Stimulated activated CD4-positive, alpha-beta T cell treated with anti-CD3 and anti-CD28 coated beads, Interleukin-12 subunit alpha, Interleukin-12 subunit beta, amount 100 ng/mL, for 48 hours (primary cell): Measurements from ENCODE around the gene POFUT1.
"Not testable (repeated sequence)": the region's sequence is repeated elsewhere in the genome, so short reads cannot be mapped to it uniquely, and the experiment has no call there.

Experiments
- DNase-seq, 3 donors: peaks; one replicate each; pipeline ENCODE4 v3.0.0-alpha.2; 2020; ENCODE audit warnings: low read depth in 2 of 3, low spot score in 1 of 3

The POFUT1 gene

DNA sequence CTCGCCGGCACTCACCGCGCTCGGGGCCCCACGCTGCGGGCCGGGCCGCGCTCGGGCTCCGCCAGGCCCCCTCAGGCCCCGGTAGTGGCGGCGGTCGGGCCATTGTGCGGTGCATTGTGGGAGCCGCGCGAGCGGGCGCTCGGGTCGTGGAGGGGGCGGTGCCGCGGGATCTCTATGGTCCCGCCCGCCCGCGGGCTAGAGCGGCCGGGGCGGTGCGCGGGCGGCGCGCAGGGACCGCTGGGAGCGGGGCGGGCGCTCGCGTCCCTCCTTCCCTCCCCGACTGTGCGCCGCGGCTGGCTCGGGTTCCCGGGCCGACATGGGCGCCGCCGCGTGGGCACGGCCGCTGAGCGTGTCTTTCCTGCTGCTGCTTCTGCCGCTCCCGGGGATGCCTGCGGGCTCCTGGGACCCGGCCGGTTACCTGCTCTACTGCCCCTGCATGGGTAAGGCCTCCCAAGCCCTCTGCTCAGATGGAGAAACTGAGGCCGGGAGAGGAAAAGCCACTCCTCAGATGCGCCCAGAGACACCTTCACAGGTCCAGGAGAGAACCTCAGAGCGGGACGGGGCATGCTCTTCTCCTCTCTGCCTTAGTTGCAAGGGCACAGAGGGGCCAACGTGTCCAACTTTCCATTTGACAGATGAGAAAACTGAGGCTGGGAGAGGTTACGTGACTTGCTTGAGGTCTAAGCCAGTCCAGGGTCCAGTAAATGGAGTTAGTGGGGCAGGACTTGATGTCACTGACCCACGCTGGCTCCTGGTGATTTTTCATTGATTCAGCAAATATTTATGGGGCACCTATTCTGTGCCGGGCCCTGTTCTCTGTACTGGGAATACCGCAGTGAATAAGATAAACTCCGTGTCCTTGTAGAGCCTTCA is at the start of gene POFUT1, which contains the start of gene PLAGL2:
POFUT1 (plus strand) TSS at position 255 of the 873 bp plus-strand sequence; CDS start at position 317, 62 bp downstream.
PLAGL2 (minus strand) TSS at position 118 of the 873 bp plus-strand sequence. CDS start 5,565 bp downstream, outside the sequence.
- peak; percentile 81 to 90 (median 89) for DNase-seq

DNA sequence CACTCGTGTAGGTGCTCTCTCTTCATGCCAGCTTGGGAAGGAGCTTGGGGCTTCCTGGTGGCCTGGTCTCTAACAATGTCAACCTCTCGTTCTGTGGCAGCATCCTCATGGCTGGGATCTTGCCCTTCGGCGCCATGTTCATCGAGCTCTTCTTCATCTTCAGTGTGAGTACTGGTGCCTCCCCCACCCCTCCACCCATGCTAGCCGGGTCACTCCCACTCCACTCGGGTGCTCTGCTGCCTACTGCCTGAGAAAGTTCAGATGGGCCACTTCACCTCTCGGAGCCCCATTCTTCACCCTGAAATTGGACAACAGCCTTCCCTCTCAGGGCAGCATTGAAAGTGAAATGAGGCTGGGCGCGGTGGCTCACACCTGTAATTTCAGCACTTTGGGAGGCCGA is 49.3 kb upstream of the POFUT1 start:
- DNase-seq = no peak

DNA sequence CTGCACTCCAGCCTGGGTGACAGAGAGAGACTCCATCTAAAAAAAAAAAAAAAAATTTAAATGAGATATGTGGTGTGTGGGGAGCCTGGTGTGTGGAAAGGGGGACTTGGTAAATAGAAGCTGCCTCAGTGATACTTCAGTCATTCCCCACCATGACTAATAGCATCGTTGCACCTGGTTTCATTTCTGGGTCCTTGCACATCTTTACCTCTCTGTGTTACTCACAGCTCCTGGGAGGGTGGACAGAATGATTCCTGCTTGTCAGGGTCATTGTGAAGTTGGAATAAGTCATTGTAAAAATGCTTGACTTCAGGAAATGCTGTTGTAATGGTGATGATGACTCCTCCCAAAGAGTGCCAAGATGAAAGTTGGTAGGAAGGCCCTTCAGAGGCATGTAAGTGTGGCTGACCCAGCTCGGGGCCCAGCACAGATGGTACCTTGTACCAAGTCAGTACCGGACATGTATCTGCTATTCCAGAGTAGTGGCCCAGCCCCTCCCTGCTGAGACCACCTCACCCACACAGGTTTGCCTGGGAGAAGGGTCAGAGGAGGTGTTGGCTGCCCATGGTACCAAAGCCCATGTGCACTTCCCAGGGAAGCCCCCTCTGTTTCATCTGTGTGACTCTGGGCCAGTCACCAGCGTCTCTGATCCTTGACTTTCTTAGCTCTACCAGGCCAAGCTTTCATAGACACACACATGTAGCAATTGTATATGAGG is 48.6 kb upstream of the POFUT1 start:
- DNase-seq = no peak

DNA sequence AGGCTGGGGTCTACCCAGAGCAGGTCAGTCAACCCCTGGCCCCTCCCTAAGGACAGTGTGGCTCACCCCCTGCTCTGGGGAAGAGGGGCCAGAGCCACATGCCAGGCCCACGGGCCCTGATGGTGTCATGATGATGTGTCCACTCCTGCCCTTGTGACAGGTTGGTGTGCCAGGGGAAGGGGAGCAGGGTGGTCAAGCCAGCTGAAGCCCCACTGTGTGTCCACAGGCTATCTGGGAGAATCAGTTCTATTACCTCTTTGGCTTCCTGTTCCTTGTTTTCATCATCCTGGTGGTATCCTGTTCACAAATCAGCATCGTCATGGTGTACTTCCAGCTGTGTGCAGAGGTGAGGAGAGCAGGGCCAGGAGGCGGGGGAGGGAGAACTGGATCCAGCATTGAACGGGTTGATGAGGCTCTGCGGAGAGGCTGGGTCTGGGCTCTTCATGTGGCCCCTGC is 47.9 kb upstream of the POFUT1 start:
- DNase-seq = no peak

DNA sequence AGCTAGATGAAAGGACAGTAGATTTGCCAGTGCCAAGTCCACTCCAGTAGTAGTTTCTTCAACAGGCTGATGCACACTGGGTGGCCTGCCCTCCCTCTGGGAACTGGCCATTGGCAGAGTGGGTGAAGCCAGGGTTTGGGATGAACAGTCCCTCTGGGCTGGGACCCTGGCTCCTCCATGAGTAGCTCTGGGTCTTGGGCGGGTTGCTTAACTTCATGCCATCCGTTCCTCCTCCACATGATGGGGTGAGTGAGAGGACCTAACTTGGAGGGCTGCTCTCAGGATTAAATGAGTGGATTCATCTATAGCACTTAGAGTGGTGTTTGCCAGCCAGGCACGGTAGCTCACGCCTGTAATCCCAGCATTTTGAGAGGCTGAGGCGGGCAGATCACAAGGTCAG is 47.3 kb upstream of the POFUT1 start:
- no peak for DNase-seq

DNA sequence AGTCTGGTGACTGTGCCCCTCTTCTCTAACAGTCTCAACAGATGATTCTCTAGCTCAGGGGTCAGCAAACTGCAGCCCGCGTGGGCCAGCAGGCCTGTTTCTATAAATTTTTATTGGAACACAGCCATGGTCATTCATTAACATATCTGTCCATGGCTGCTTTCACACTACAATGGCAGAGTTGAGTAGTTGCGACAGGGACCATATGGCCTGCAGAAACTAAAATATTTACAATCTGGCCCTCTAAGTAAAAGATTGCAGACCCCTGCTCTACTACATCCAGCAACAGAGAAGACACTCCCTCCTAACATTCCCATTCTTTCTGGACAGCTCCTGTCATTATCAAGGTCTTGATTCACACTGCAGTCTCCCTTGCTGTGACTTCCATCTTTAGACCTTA is 45.3 kb upstream of the POFUT1 start:
- no peak for DNase-seq

DNA sequence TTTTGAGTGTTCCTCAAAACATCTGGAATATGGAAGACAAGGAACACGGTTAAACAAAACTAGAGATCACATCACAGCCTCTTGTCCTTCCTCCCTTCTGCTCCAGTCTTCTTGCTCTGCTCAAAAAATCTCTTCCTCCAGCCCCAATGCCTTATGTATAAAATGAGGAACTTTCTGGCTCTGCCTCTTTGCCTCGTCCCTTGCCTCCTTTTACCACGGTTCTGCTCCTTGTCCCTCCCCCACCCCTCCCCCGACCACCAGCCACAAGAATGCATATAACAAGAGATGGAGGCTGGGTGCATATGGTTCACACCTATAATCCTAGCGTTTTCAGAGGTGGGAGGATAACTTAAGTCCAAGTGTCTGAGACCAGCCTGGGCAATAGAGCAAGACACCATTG is 43.7 kb upstream of the POFUT1 start:
- DNase-seq = no peak

DNA sequence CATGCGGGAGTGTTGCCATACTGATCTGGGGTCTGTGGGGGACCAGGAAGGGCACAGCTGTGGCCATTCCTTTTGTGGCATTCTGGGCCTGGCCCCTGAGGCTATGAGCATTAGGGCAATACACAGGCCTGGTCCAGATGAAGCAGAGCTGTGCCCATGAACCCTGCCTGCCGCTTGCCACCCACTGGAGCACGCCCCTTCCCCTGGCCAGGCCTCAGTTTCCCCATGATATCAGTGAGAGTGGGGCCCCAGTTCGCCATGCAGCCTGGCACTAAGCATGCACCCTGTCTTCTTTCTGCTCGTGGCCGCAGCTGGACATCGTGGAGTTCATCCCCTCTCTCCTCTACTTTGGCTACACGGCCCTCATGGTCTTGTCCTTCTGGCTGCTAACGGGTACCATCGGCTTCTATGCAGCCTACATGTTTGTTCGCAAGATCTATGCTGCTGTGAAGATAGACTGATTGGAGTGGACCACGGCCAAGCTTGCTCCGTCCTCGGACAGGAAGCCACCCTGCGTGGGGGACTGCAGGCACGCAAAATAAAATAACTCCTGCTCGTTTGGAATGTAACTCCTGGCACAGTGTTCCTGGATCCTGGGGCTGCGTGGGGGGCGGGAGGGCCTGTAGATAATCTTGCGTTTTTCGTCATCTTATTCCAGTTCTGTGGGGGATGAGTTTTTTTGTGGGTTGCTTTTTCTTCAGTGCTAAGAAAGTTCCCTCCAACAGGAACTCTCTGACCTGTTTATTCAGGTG is 42.5 kb upstream of the POFUT1 start:
- no peak for DNase-seq

DNA sequence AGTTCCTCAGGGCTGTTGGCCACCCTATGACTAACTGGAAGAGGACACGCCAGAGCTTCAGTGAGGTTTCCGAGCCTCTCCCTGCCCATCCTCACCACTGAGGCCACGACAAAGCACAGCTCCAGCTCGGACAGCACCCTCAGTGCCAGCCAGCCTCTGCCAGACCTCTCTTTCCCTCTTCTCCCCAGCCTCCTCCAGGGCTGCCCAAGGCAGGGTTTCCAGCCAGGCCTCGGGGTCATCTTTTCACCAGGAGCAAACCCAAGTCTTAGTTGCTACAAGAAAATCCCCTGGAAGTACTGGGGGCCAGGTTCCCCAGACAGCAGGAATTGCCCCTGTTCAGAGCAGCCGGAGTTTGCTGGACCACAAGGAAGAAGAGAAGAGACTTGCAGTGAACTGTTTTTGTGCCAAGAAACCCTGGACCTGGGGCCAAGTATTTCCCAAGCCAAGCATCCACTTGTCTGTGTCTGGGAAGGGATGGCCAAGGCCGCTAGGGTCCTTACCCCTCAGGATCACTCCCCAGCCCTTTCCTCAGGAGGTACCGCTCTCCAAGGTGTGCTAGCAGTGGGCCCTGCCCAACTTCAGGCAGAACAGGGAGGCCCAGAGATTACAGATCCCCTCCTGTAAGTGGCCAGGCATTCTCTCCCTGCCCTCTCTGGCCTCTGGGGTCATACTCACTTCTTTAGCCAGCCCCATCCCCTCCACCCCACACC is 41.7 kb upstream of the POFUT1 start:
- no peak for DNase-seq

DNA sequence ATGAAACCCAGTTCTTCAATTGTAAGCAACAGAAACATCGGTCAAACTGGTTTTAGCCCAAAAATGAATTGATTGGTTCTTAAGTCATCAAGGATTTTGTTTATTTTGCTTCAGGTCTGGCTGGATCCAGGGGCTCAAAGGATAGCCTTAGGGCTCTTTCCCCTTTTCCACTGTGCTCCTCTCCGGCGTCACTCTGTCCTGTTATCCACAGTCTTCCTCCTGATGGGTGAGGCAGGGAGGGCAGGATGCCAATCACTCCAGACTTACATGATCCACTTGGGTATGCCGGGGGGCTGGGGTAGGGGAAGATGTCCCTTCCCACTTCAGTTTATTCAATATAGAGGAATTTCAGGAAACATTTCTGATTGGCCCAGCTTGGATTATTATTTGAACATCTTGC is 40.1 kb upstream of the POFUT1 start:
- DNase-seq = no peak

DNA sequence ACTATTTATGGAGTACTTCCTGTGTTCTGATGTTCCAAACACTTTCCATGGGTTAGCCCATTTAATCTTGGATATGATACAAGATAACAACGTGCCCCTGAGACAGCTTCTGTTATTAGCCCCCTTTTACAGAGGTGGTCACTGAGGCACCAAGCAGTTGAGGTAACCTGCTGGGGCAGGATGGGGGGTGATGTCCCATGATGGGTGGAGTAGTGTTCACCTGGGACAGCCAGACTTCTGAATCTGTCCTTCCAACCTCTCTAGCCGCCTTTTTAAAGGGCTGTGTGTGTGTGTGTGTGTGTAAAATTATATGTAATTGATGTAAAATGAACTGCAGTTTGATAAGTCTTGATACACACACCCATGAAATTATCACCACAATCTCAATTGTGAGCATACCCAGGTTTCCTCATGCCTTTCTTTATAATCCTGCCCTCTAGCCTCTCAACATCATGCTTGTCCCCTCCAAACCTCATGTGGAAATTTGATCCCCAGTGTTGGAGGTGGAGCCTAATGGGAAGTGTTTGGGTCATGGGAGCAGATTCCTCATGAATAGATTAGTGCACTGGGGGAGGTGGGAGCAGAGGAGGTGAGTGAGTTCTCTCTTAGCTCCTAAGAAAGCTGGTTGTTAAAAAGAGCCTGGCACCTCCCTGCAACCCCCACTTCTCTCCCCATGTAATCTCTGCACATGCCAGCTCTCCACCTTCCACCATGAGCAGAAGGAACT is 39.3 kb upstream of the POFUT1 start:
- no peak for DNase-seq

DNA sequence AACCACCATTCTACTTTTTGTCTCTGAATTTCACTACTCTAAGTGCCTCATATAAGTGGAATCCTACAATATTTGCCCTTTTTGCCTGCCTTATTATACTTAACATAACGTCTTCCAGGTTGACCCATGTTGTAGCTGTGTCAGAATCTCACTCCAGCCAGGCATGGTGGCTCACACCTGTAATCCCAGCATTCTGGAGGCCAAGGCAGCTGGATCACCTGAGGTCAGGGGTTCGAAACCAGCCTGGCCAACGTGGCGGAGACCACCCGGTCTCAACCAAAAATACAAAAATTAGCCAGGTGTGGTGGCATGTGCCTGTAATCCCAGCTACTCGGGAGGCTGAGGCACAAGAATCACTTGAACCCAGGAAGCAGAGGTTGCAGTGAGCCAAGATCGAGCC is 30.0 kb upstream of the POFUT1 start:
- not testable (repeated sequence) for DNase-seq

DNA sequence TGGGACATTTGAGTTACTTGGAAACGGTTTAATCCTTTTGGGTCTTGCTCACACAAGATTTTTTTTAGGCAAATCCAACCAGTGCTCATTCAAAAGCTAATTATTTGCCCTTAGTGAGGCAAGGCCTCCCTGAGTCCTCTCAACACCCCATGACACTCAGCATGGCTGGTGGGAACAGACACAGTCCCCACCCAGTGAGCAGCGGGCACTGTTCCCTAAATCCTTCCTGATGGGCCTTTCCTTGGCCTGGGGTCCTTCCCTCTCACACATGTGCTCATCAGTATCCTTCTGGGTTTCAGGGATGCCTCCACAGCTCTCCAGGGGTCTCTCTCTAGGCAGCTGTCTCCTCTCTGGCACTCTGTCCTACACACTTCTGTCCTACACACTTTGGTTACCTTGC is 28.2 kb upstream of the POFUT1 start:
- no peak for DNase-seq

DNA sequence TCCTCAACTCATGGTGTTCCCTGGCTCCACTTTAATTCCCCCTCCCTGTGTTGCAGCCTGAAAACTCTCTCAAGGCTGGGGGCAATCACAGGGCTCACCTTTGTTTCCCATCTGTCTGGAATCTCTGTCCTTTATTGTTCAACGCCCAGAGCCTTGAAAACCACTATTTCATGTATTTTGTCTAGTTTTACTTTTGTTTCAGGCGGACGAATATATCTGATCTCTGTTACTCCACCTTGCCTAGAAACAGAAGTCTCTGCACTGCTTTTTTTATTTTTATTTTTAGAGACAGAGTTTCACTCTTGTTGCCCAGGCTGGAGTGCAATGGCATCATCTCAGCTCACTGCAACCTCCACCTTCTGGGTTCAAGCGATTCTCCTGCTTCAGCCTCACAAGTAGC is 27.7 kb upstream of the POFUT1 start:
- DNase-seq = no peak

DNA sequence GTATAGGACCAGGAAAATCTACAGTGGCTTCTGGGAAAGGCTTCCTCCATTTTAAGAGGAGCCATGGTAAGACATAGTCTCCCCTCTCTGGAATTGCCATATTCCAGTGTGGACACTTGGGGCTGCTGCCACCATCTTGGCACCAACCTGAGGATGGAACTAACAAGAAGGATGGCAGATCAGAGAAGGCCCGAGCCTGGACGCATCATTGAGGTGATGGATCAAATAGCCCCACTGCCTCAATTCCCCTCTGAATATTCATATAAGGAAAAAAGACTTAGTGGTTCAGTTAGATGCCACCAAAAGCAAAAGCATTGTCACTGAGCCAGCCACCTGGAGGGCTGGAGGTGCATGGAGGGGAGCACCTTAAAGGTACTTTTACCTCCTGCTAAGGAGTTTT is 26.1 kb upstream of the POFUT1 start:
- DNase-seq = no peak

DNA sequence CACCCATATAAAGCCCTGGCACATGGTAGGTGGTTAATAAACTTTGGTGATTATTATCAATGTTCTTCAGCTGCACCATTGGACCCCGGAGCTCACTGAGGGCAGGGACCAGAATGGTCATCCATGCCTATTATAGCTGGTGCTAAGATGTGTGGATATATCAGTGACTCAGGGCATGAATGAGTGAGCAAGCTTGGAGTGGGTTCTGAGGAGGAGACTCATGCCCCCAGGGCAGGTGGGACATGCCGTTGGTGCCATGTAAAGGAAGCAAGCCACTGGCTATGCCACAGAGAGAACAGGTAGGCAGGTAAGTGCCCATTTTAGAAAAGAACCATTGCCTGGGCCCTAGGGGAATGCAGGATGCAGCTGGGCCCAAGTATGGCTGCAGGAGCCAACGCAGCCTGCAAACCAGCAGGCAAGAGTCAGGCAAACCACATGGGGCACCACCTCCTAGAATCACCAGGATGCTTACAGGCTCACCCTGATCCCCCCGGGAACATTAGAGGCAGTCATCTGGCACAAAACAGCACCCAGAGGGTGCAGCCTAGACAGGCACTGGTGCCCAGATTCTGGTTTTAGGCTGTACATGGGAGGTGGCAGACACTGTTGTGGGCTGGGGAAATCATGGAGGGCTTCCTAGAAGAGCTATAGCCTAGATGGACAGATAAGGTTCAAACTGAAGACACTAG is 23.6 kb upstream of the POFUT1 start:
- DNase-seq = no peak

DNA sequence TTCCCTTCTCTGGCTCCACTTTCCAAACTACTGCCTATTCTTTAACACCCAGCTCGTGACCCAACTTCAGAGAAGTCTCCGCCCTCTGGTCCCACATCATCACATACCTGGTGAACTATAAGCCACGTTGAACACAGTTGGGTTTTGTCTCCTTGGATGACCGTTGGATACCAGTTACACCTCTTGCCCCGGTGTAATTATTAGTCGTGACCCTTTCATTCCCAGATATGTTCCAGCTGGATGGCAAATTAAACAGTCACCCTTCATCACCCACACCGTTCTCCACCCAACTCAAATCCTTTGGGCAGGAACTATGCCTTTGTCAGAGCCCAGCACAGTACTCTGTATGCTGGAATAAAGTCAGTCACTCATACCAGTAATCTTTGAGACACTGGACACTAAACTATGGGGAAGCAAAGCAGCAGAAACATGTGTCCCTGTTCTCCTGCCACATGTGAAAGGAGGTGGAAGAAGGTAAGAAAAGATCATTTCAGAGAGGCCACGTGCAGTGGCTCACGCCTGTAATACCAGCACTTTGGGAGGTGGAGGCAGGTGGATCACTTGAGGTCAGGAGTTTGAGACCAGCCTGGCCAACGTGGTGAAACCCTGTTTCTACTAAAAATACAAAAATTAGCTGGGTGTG is 22.6 kb upstream of the POFUT1 start:
- DNase-seq = no peak

DNA sequence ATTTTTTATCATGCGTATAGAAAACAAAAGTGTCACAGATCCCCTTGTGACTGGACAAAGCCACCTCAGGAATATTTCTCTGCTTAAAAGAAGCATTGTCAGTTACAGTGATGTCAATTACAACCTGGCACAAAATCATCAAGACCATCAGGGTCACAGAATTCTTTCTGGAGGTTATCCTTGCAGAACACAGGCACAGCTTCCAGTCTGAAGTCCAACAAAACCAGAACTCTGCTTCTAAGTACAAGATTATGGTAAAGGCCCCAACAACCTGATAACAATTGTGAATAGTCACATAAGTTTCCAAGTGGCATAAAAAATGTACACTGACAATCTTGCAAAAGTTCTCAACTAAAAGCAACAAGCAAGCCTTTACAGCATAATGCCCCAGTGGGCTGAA is 21.2 kb upstream of the POFUT1 start:
- no peak for DNase-seq
